Stimulated activated naive CD4-positive, alpha-beta T cell treated with Interleukin-2 at 50 U/mL for 16 hours (primary cell): Measurements from ENCODE around the gene MUC15.
"Not testable (repeated sequence)": the region's sequence is repeated elsewhere in the genome, so short reads cannot be mapped to it uniquely, and the experiment has no call there.

Source experiments
- DNase-seq: peaks from one replicate; lab custom pipeline; 2025; lab: John Stamatoyannopoulos, UW

MUC15 gene

GRCh38 chr11:26571861-26572654 lies at the start of gene MUC15:
MUC15 (minus strand) TSS chr11:26572263; CDS start chr11:26567094, 5,169 bp downstream.
- DNase-seq = no peak

DNA sequence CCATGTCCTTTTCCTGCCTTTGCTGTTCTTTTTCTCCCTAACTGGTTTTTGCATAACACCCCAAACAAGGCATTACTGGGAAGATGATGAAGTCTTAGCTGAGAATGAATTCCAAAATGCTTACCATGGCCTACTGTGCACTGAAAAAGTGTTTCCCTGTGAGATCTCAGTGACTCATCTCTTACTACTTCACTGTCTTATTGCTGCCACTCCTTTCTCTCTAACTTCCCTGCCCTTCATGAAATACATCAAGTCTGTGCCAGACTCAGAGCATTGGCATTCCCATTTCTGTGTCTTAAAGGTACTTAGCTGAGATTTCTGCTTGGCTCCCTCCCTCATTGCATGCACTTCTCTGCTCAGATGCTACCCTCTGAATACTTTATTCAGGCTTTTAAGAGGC lies 49.1 kb upstream of the MUC15 start:
- DNase-seq = no peak

DNA sequence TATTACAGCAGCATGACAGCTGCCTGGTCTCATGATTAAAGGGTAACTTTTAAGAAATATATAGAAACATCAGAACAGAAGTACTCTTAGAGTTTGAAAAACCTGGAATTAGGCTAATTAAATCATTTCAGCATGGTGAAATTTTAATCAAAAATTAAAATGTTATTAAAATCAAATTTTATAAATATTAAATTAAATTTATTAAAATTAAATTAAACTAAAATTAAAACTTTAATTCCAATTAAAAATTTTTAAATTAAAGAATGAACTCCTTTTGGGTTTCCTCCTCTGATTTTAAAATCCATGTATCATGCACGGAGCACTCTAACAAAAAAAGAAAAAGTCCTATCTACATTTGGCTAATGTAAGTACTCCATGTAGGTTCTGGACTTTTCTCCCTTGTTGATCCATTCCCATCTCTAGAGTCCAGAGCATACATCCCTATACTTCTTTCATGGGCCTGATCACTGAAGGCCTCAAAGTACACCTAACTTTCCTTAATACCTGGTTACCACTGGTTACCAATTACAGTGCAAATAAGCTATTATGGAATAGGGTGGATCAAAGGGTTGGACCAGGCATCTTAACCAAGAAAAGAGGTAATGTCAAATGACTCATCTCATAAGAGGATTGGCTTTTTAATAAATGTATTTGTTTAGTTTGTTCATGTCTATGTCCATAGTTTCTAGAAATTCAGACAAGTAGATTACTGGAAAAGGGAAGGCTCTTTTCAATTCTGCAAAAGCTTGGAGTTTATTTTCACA lies 48.4 kb upstream of the MUC15 start:
- no peak for DNase-seq

DNA sequence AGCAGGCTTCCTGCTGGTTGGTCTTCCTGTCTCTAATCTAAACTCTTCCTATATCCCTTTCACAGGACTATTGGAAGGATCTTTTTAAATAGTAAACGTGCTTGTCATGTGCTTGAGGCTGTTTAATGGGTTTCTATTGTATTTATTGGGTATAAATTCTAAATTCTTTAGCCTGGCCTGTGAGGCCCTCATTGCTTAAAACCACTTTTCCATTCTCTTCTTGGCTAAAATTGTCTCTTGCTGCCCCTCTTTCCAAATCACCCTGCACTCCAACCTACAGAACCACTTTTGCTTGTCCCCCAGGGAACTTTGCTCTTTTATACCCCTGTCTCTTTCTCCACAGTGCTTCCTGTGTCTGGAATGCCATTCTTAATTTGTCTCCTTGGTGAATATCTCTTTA lies 46.4 kb upstream of the MUC15 start:
- no peak for DNase-seq

GRCh38 chr11:26613759-26614158 lies 41.7 kb upstream of the MUC15 start:
- DNase-seq = no peak

GRCh38 chr11:26608507-26609146 lies 36.6 kb upstream of the MUC15 start:
- DNase-seq = no peak

DNA sequence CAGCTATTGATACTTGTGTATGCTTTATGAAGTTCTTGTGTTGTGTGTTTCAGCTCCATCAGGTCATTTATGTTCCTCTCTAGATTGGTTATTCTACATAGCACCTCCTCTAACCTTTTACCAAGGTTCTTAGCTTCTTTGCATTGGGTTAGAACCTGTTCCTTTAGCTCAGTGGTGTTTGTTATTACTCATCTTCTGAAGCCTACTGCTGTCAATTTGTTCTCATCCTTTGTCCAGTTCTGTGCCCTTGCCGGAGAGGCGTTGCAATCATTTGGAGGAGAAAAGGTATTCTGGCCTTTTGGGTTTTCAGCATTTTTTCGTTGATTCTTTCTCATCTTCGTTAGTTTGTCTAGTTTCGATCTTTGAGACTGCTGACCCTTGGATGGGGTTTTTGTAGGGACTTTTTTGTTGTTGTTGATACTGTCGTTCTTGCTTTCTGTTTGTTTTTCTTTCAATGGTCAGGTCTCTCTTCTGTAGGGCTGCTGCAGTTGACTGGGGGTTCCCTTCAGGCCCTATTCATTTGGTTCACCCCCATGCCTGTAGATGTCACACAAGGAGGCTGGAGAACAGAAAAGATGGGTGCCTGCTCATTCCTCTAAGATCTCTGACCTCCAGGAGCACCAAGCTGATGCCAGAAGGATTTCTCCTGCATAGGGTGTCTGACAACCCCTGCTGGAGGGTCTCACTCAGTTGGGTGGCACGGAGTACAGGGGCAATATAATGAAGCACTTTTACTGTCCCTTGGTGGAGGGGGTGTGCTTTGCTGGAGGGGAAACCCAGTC lies 35.9 kb upstream of the MUC15 start:
- DNase-seq = no peak

GRCh38 chr11:26599876-26600434 lies 27.9 kb upstream of the MUC15 start:
- DNase-seq = no peak

- no peak for DNase-seq
These were observed 27.4 kb upstream of the MUC15 start for GRCh38 chr11:26599425-26599824.

DNA sequence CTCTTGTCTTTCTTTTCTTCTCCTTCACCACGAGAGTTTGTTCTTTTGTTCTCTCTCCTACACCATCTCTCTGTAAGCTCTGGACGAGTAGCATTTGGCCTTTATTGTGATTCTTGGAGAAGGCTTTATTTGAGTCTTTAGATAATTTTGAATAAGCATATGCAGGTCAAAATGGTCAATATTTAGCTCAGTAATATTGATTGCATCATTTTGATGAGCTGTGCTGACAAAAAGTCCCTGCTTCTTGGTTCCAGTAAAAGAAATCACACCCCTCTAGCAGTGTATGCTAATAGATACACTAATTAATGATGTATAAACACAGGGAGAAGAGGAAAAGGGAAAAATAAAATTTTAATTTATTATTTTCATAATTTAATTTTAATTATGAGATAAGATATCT lies 25.8 kb upstream of the MUC15 start:
- DNase-seq = no peak

- not testable (repeated sequence) for DNase-seq
These were observed 25.1 kb upstream of the MUC15 start for GRCh38 chr11:26597049-26597689.

- DNase-seq = not testable (repeated sequence)
These were observed 23.3 kb upstream of the MUC15 start for GRCh38 chr11:26595207-26595865.

- no peak for DNase-seq
These were observed 21.6 kb upstream of the MUC15 start for GRCh38 chr11:26593691-26594090.

DNA sequence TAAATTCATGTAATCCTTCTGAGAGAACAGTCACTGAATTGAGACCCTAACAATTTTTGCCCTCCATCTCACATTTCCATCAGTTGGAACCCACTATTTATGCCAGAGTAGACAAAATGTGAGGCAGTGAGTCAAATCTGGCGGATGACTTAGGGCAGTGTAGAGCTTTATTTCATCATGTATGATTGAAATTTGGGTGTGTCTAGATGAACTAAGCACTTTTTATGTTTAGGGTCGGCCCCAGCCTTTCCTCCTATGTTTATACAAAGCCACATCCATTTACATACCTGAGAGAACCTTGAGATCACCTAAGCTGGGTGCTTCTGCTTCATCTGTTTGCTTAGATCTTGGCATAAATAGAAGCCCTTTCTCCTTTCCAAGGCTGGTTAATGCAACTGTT lies 15.0 kb upstream of the MUC15 start:
- DNase-seq = no peak

DNA sequence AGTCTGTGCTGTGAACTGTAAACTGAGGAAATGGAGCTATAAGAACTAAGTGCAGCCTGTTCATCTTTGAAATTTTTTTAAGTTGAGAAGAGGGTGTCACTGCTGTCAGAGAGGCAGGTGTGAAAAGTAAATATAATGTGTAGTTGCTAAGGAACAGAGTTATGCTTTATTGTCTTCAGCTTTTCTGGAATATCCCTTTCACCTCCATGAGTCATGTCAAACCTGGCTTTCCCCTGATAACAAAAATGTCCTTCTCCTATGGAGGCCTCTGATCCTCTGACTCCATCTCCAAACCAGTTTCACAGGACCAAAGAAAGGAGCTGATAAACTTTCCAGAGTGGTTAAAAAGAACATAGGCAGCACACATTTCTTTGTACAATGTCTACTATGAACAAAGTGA lies 12.8 kb upstream of the MUC15 start:
- no peak for DNase-seq

DNA sequence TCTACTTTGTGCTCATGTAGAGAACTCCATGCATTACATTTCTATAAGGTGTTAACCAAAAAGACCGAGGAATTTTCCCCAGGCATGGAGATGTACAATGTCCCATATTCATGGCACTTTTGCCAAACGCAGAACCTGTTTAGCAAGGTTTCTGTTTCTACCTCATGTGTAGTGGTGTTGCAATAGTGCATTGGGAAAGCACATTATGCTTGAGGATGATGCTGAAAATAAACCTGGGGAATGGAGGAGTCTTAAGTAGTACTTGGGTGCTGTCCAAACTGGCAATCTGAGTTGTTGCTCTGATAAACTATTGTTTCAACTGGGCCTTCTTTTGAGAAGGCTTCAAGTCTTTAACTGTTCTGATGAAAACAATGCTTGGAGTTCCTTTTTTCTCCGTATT lies 11.5 kb upstream of the MUC15 start:
- no peak for DNase-seq

GRCh38 chr11:26580929-26581328 lies 8.9 kb upstream of the MUC15 start:
- no peak for DNase-seq

DNA sequence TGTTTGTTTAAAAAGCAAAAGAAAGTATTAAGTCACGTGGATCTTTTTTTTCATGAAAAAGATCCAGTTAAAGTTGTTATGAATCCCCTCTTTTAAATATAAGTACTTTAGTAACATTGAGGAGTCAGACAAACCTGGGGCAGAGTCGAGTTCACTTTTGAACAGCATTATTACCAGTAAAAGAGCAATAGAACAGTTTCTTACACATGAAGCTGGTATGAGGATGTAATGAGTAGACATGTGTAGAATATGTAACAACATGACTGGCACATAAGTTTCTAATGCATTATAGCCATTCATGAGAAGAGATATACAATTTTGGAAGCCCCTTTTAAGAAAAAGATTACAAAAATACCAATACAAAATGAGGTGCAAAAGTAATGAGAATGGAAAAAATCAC lies 7.6 kb upstream of the MUC15 start:
- no peak for DNase-seq

GRCh38 chr11:26578998-26579661 lies 7.1 kb upstream of the MUC15 start:
- no peak for DNase-seq

DNA sequence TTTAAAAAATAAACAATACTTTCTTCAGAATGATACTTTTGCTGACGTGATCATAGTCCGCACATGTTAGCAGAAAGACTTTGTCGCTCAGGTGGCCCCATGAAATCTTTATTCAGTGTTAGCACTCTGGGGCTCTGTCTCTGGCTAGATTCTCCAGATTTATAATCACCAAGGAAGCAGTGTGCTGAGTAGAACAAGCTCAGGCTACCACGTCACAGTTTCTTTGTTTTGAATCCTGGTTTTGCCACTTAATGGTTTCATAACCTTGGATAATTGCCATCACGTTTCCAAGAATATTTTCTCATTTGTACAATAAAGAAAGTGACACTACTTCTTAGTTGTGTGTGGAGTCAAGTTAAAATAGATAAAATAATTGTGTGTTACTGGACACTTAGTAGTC lies 3.9 kb upstream of the MUC15 start:
- DNase-seq = no peak
